Neural progenitor cell (in vitro differentiated cells): ENCODE measurements around the gene EMC10. TPM values are rescaled to one million over a fixed set of nuclear protein-coding genes. Genes with fewer than 3 reads are reported as not detected.

Experiments
- DNase-seq: peaks from one replicate; pipeline ENCODE4 v3.0.0-alpha.2; 2016; ENCODE audit warnings: low spot score
- H2AFZ ChIP-seq: fragments of 200-600 bp; sonication (generic); replicated peaks from 2 replicates; pipeline ENCODE4 v1.6.1; 2016; ENCODE audit warnings: antibody characterized with exemption
- H3F3A ChIP-seq: fragments of 200-600 bp; sonication (generic); 2 replicates; pipeline ENCODE4 v1.6.1; 2016; ENCODE audit warnings: antibody characterized with exemption, low read depth
- H3K27ac ChIP-seq: fragments of 200-600 bp; sonication (generic); 2 replicates; pipeline ENCODE4 v1.5.1; 2016; ENCODE audit warnings: mild to moderate bottlenecking
- H3K27me3 ChIP-seq: fragments of 200-600 bp; sonication (generic); 2 replicates; pipeline ENCODE4 v1.6.1; 2016; ENCODE audit warnings: mild to moderate bottlenecking, moderate library complexity
- H3K36me3 ChIP-seq: fragments of 200-600 bp; sonication (generic); 2 replicates; pipeline ENCODE4 v1.5.1; 2016
- H3K4me1 ChIP-seq: fragments of 200-600 bp; sonication (generic); 2 replicates; pipeline ENCODE4 v1.6.1; 2016; ENCODE audit warnings: mixed run types
- H3K4me2 ChIP-seq: fragments of 200-600 bp; sonication (generic); 2 replicates; pipeline ENCODE4 v1.6.1; 2016
- H3K4me3 ChIP-seq: fragments of 200-600 bp; sonication (generic); 2 replicates; pipeline ENCODE4 v1.5.1; 2016
- H3K79me2 ChIP-seq: fragments of 200-600 bp; sonication (generic); 2 replicates; pipeline ENCODE4 v1.6.1; 2016; ENCODE audit warnings: low read depth
- H3K9ac ChIP-seq: fragments of 200-600 bp; sonication (generic); 2 replicates; pipeline ENCODE4 v1.6.1; 2016
- H3K9me3 ChIP-seq: fragments of 200-600 bp; sonication (generic); 2 replicates; pipeline ENCODE4 v1.5.1; 2016; ENCODE audit warnings: low read depth
- H4K20me1 ChIP-seq: fragments of 200-600 bp; sonication (generic); 2 replicates; pipeline ENCODE4 v1.6.1; 2016; ENCODE audit warnings: low read depth
- H3K27ac Mint-ChIP-seq: 3 replicates; pipeline ENCODE4 v1.8.0; 2021; ENCODE audit warnings: mixed read lengths
- H3K27me3 Mint-ChIP-seq: 2 replicates; pipeline ENCODE4 v1.8.0; 2022; ENCODE audit warnings: low read depth, mild to moderate bottlenecking, inconsistent platforms, moderate library complexity, mixed read lengths; ENCODE audit not compliant: insufficient read depth
- H3K36me3 Mint-ChIP-seq: 3 replicates; pipeline ENCODE4 v1.8.0; 2021; ENCODE audit warnings: mixed read lengths
- H3K4me1 Mint-ChIP-seq: 3 replicates; pipeline ENCODE4 v1.8.0; 2021; ENCODE audit warnings: mixed read lengths
- H3K4me3 Mint-ChIP-seq: 3 replicates; pipeline ENCODE4 v1.8.0; 2021; ENCODE audit warnings: mild to moderate bottlenecking, moderate library complexity, mixed read lengths
- H3K9me3 Mint-ChIP-seq: 3 replicates; pipeline ENCODE4 v1.8.0; 2020; ENCODE audit warnings: mixed read lengths
- CTCF ChIP-seq: fragments of 200-600 bp; sonication (generic); IDR thresholded peaks from 2 replicates; pipeline ENCODE4 v1.5.1; 2017; ENCODE audit warnings: antibody characterized with exemption, mild to moderate bottlenecking
- EZH2 ChIP-seq: fragments of 200-600 bp; sonication (generic); IDR thresholded peaks from 2 replicates; pipeline ENCODE4 v1.6.1; 2017; ENCODE audit warnings: antibody characterized with exemption, mild to moderate bottlenecking, moderate library complexity
- EZH2phosphoT487 ChIP-seq: fragments of 200-600 bp; sonication (generic); IDR thresholded peaks from 2 replicates; pipeline ENCODE4 v1.6.1; 2017; ENCODE audit warnings: antibody characterized with exemption
- total RNA-seq: library from RNA; depleted of rRNA; stranded (reverse); fragments of >200 nt; gene quantifications from 2 replicates; pipeline ENCODE4 v1.2.3, GENCODE V29; 2015; ENCODE audit warnings: low replicate concordance

Gene EMC10
- total RNA-seq, 1 donor from 2014 or later, result 32.9 TPM

GRCh38 chr19:50497022-50497405, 20.7 kb downstream of the EMC10 start:
- H3K4me1 ChIP-seq, result peaks cover 14% of the 10 kb centered on the region
- H3K9me3 Mint-ChIP-seq, result no peaks in the 10 kb centered on the region
- no peaks in the 10 kb centered on the region for H4K20me1 ChIP-seq
- peaks cover 9% of the 10 kb centered on the region for H3K4me1 Mint-ChIP-seq
- no peak for DNase-seq
- no peaks in the 10 kb centered on the region for H3F3A ChIP-seq
- no peak overlapping the region for H2AFZ ChIP-seq
- no peak overlapping the region for H3K4me3 ChIP-seq
- H3K9me3 ChIP-seq, result no peaks in the 10 kb centered on the region
- no peaks in the 10 kb centered on the region for H3K79me2 ChIP-seq
- H3K9ac ChIP-seq, result no peak overlapping the region
- no peak overlapping the region for H3K4me3 Mint-ChIP-seq
- H3K36me3 ChIP-seq, result no peaks in the 10 kb centered on the region
- no peak overlapping the region for H3K27ac ChIP-seq
- peaks cover 10% of the 10 kb centered on the region for H3K27me3 Mint-ChIP-seq
- TF ChIP-seq EZH2phosphoT487 (no peak), CTCF (no peak), EZH2 (no peak)
- peak overlapping the region; percentile 34 for H3K4me2 ChIP-seq
- H3K36me3 Mint-ChIP-seq, result no peaks in the 10 kb centered on the region
- H3K27me3 ChIP-seq, result peaks cover 78% of the 10 kb centered on the region
- H3K27ac Mint-ChIP-seq, result no peak overlapping the region

GRCh38 chr19:50498219-50499056, 22.1 kb downstream of the EMC10 start:
- H3K4me1 Mint-ChIP-seq, result peaks cover 6% of the 10 kb centered on the region
- no peaks in the 10 kb centered on the region for H4K20me1 ChIP-seq
- no peaks in the 10 kb centered on the region for H3K9me3 Mint-ChIP-seq
- H3K27ac Mint-ChIP-seq, result no peak overlapping the region
- H3F3A ChIP-seq, result no peaks in the 10 kb centered on the region
- H3K36me3 ChIP-seq, result no peaks in the 10 kb centered on the region
- H2AFZ ChIP-seq, result no peak overlapping the region
- H3K4me3 ChIP-seq, result no peak overlapping the region
- H3K4me2 ChIP-seq, result no peak overlapping the region
- no peak overlapping the region for H3K4me3 Mint-ChIP-seq
- no peaks in the 10 kb centered on the region for H3K36me3 Mint-ChIP-seq
- no peak overlapping the region for H3K27ac ChIP-seq
- H3K4me1 ChIP-seq, result peaks cover 14% of the 10 kb centered on the region
- no peak overlapping the region for H3K9ac ChIP-seq
- no peaks in the 10 kb centered on the region for H3K79me2 ChIP-seq
- H3K9me3 ChIP-seq, result no peaks in the 10 kb centered on the region
- no peak for DNase-seq
- peaks cover 6% of the 10 kb centered on the region for H3K27me3 Mint-ChIP-seq
- no peak for TF ChIP-seq EZH2
- TF ChIP-seq CTCF, result no peak
- no peak for TF ChIP-seq EZH2phosphoT487
- peaks cover 64% of the 10 kb centered on the region for H3K27me3 ChIP-seq

GRCh38 chr19:50500060-50500752, 23.9 kb downstream of the EMC10 start:
- H3K4me1 ChIP-seq, result peaks cover 14% of the 10 kb centered on the region
- no peaks in the 10 kb centered on the region for H4K20me1 ChIP-seq
- Mint-ChIP-seq H3K36me3 (no peaks in the 10 kb centered on the region), H3K4me1 (peaks cover 6% of the 10 kb centered on the region), H3K9me3 (no peaks in the 10 kb centered on the region), H3K27ac (no peak overlapping the region), H3K4me3 (no peak overlapping the region), H3K27me3 (peaks cover 4% of the 10 kb centered on the region)
- H3K36me3 ChIP-seq, result no peaks in the 10 kb centered on the region
- H3K27ac ChIP-seq, result no peak overlapping the region
- peak; percentile 69 for DNase-seq
- no peaks in the 10 kb centered on the region for H3F3A ChIP-seq
- TF ChIP-seq CTCF, result peak; percentile 38
- no peak for TF ChIP-seq EZH2phosphoT487
- TF ChIP-seq EZH2, result no peak
- H3K27me3 ChIP-seq, result peaks cover 46% of the 10 kb centered on the region
- peak overlapping the region; percentile 15 for H3K4me3 ChIP-seq
- H3K9me3 ChIP-seq, result no peaks in the 10 kb centered on the region
- H3K9ac ChIP-seq, result no peak overlapping the region
- no peaks in the 10 kb centered on the region for H3K79me2 ChIP-seq
- H3K4me2 ChIP-seq, result peak overlapping the region; percentile 68
- no peak overlapping the region for H2AFZ ChIP-seq
